H9 (cell line): ENCODE measurements around the gene LRMDA. TPM values are rescaled to one million over a fixed set of nuclear protein-coding genes. Genes with fewer than 3 reads are reported as not detected.

Source experiments
- DNase-seq: peaks from one replicate; pipeline ENCODE4 v3.0.0-alpha.2; 2017
- H2AFZ ChIP-seq: one replicate; pipeline ENCODE4 v1.6.1; 2013; ENCODE audit warnings: mild to moderate bottlenecking, low read length, control low read depth, moderate library complexity
- H2AK5ac ChIP-seq: 2 replicates; pipeline ENCODE4 v1.6.1; 2013; ENCODE audit warnings: low read length, control low read depth, mixed read lengths; ENCODE audit not compliant: insufficient read length
- H2BK120ac ChIP-seq: one replicate; pipeline ENCODE4 v1.6.1; 2013; ENCODE audit warnings: low read depth, mild to moderate bottlenecking, low read length, control low read depth, inconsistent platforms; ENCODE audit not compliant: poor library complexity, severe bottlenecking
- H2BK12ac ChIP-seq: 2 replicates; pipeline ENCODE4 v1.6.1; 2013; ENCODE audit warnings: low read length, control low read depth, mixed read lengths, low read depth; ENCODE audit not compliant: insufficient read length
- H2BK15ac ChIP-seq: 2 replicates; pipeline ENCODE4 v1.6.1; 2013; ENCODE audit warnings: low read depth, low read length, control low read depth
- H2BK20ac ChIP-seq: one replicate; pipeline ENCODE4 v1.6.1; 2013; ENCODE audit warnings: low read depth, mild to moderate bottlenecking, low read length, control low read depth, inconsistent platforms; ENCODE audit not compliant: poor library complexity, severe bottlenecking
- H2BK5ac ChIP-seq: 2 replicates; pipeline ENCODE4 v1.6.1; 2013; ENCODE audit warnings: low read length, control low read depth, mixed read lengths; ENCODE audit not compliant: insufficient read length
- H3K14ac ChIP-seq: 2 replicates; pipeline ENCODE4 v1.6.1; 2013; ENCODE audit warnings: low read length, control low read depth; ENCODE audit not compliant: insufficient read depth
- H3K18ac ChIP-seq: 2 replicates; pipeline ENCODE4 v1.6.1; 2013; ENCODE audit warnings: low read depth, mild to moderate bottlenecking, mixed read lengths, low read length, control low read depth; ENCODE audit not compliant: insufficient read length
- H3K23ac ChIP-seq: 2 replicates; pipeline ENCODE4 v1.6.1; 2013; ENCODE audit warnings: low read length, control low read depth, mixed read lengths, low read depth; ENCODE audit not compliant: insufficient read length
- H3K23me2 ChIP-seq: 2 replicates; pipeline ENCODE4 v1.6.1; 2013; ENCODE audit warnings: low read depth, mild to moderate bottlenecking, mixed read lengths, low read length, control low read depth; ENCODE audit not compliant: insufficient read length, poor library complexity, severe bottlenecking
- H3K27ac ChIP-seq: 2 replicates; pipeline ENCODE4 v1.5.1; 2013; ENCODE audit warnings: low read length, control low read depth, mixed read lengths, low read depth; ENCODE audit not compliant: insufficient read length
- H3K27me3 ChIP-seq: 2 replicates; pipeline ENCODE4 v1.6.1; 2013; ENCODE audit warnings: low read length, control low read depth, inconsistent platforms; ENCODE audit not compliant: insufficient read depth
- H3K4ac ChIP-seq: 2 replicates; pipeline ENCODE4 v1.6.1; 2013; ENCODE audit warnings: low read depth, mild to moderate bottlenecking, control low read depth, inconsistent platforms, low read length, moderate library complexity
- H3K4me1 ChIP-seq: 2 replicates; pipeline ENCODE4 v1.6.1; 2013; ENCODE audit warnings: low read length, control low read depth, inconsistent platforms; ENCODE audit not compliant: insufficient read depth
- H3K4me2 ChIP-seq: 2 replicates; pipeline ENCODE4 v1.6.1; 2013; ENCODE audit warnings: low read length, control low read depth, mixed read lengths; ENCODE audit not compliant: insufficient read length, insufficient read depth
- H3K56ac ChIP-seq: 2 replicates; pipeline ENCODE4 v1.6.1; 2013; ENCODE audit warnings: low read depth, mild to moderate bottlenecking, mixed read lengths, low read length, control low read depth; ENCODE audit not compliant: insufficient read length
- H3K79me1 ChIP-seq: 2 replicates; pipeline ENCODE4 v1.6.1; 2013; ENCODE audit warnings: low read depth, mild to moderate bottlenecking, moderate library complexity, low read length, control low read depth, inconsistent platforms; ENCODE audit not compliant: insufficient read depth, poor library complexity, severe bottlenecking
- H3K79me2 ChIP-seq: 2 replicates; pipeline ENCODE4 v1.6.1; 2013; ENCODE audit warnings: low read length, control low read depth, inconsistent platforms; ENCODE audit not compliant: insufficient read depth
- H3K9ac ChIP-seq: 2 replicates; pipeline ENCODE4 v1.6.1; 2013; ENCODE audit warnings: low read length, control low read depth, mixed read lengths; ENCODE audit not compliant: insufficient read length; ENCODE audit errors: extremely low read depth
- H3K9me3 ChIP-seq: one replicate; pipeline ENCODE4 v1.6.1; 2013; ENCODE audit warnings: low read depth, low read length, inconsistent platforms; ENCODE audit not compliant: control insufficient read depth
- H3T11ph ChIP-seq: one replicate; pipeline ENCODE4 v1.6.1; 2013; ENCODE audit warnings: mild to moderate bottlenecking, low read length, control low read depth, inconsistent platforms
- H4K20me1 ChIP-seq: one replicate; pipeline ENCODE4 v1.6.1; 2013; ENCODE audit not compliant: control insufficient read depth, insufficient read length, insufficient read depth
- H4K5ac ChIP-seq: 2 replicates; pipeline ENCODE4 v1.6.1; 2013; ENCODE audit warnings: low read depth, mild to moderate bottlenecking, mixed read lengths, low read length, control low read depth; ENCODE audit not compliant: insufficient read length
- H4K8ac ChIP-seq: replicated peaks from 2 replicates; pipeline ENCODE4 v1.6.1; 2013; ENCODE audit warnings: low read length, control low read depth, mixed read lengths, low read depth; ENCODE audit not compliant: insufficient read length
- H4K91ac ChIP-seq: 2 replicates; pipeline ENCODE4 v1.6.1; 2013; ENCODE audit warnings: low read depth, mild to moderate bottlenecking, moderate library complexity, mixed read lengths, low read length, control low read depth; ENCODE audit not compliant: insufficient read length
- H3K27ac Mint-ChIP-seq, 3 experiments: 2 replicates in 2 of 3; 3 replicates in 1 of 3; pipeline ENCODE4 v1.8.0; 2020 to 2021; ENCODE audit warnings: mixed read lengths in 3 of 3, mild to moderate bottlenecking in 1 of 3, moderate library complexity in 1 of 3
- H3K27me3 Mint-ChIP-seq: 2 replicates; pipeline ENCODE4 v1.8.0; 2021; ENCODE audit warnings: low read depth, mild to moderate bottlenecking, moderate library complexity, mixed read lengths
- H3K36me3 Mint-ChIP-seq, 3 experiments: 2 replicates in 2 of 3; 3 replicates in 1 of 3; pipeline ENCODE4 v1.8.0; 2020 to 2021; ENCODE audit warnings: low read depth in 3 of 3, mixed read lengths in 3 of 3; ENCODE audit not compliant: insufficient read depth in 1 of 3
- H3K4me1 Mint-ChIP-seq, 2 experiments: 2 replicates each; pipeline ENCODE4 v1.8.0; 2020; ENCODE audit warnings: mixed read lengths in 2 of 2
- H3K4me3 Mint-ChIP-seq, 2 experiments: 2 replicates in 1 of 2; 3 replicates in 1 of 2; pipeline ENCODE4 v1.8.0; 2020 to 2021; ENCODE audit warnings: mild to moderate bottlenecking in 2 of 2, mixed read lengths in 2 of 2, moderate library complexity in 1 of 2
- H3K9me3 Mint-ChIP-seq, 2 experiments: 2 replicates in 1 of 2; 3 replicates in 1 of 2; pipeline ENCODE4 v1.8.0; 2020; ENCODE audit warnings: mild to moderate bottlenecking in 2 of 2, mixed read lengths in 2 of 2, moderate library complexity in 1 of 2
- CTCF ChIP-seq: fragments of 200-600 bp; sonication (generic); conservative IDR thresholded peaks from 3 replicates; pipeline ENCODE4 v1.8.0; 2021; ENCODE audit warnings: antibody characterized with exemption, mild to moderate bottlenecking
- WGBS: extraction: QIAGEN DNeasy Blood & Tissue Kit; methylation state at CpG from one replicate; pipeline ENCODE4 v1.1.7; 2013; ENCODE audit warnings: missing lambda C conversion rate, low lambda C conversion rate, mixed read lengths; ENCODE audit not compliant: insufficient read length; ENCODE audit errors: extremely low coverage; 5-methylcytosine and 5-hydroxymethylcytosine counted together
- total RNA-seq: library from RNA; stranded (reverse); gene quantifications from 2 replicates; pipeline ENCODE4 v1.2.1, GENCODE V29; 2021

LRMDA gene
- total RNA-seq, 1 experiment from 2014 or later, result 1.8 TPM

DNA sequence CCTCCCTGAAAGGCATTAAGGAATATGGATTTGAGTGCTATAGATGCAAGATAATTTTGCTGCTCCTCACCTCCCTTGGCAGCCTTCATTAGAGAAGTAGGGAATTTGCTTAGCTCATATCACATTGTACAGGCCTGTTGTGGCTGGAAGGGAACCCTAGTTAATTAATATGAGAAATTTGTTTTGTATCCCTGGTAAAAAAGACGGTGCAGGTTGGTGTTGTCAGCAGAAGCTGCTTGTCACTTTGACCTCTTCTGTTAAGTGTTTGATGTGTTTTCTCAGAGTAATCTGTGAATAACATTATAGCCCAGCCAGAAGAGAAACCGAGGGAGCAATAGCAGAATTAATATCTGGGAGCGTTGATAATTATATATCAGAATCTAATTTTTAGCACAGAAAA lies 278.4 kb downstream of the LRMDA start:
- no peak overlapping the region for H3K4me2 ChIP-seq
- H3K27me3 ChIP-seq, result no peaks in the 10 kb centered on the region
- H2BK12ac ChIP-seq, result no peak overlapping the region
- no peak overlapping the region for H3K4ac ChIP-seq
- H3K79me2 ChIP-seq, result no peaks in the 10 kb centered on the region
- H3K56ac ChIP-seq, result no peak overlapping the region
- no peak overlapping the region for H3K4me3 Mint-ChIP-seq
- no peaks in the 10 kb centered on the region for H3K23me2 ChIP-seq
- no peaks in the 10 kb centered on the region for H3K9me3 Mint-ChIP-seq
- no peak overlapping the region for H2BK5ac ChIP-seq
- no peak overlapping the region for H4K91ac ChIP-seq
- no peak for DNase-seq
- no peak overlapping the region for H3K23ac ChIP-seq
- no peak overlapping the region for H4K5ac ChIP-seq
- H3K18ac ChIP-seq, result no peak overlapping the region
- H3K9ac ChIP-seq, result no peak overlapping the region
- H2AFZ ChIP-seq, result no peak overlapping the region
- H3K27ac Mint-ChIP-seq, result no peak overlapping the region
- H3K79me1 ChIP-seq, result no peaks in the 10 kb centered on the region
- no peak overlapping the region for H3T11ph ChIP-seq
- peaks cover 38 to 40% of the 10 kb centered on the region in 2 experiments for H3K4me1 Mint-ChIP-seq
- TF ChIP-seq CTCF, result no peak
- no peak overlapping the region for H4K8ac ChIP-seq
- H3K9me3 ChIP-seq, result no peaks in the 10 kb centered on the region
- H3K4me1 ChIP-seq, result peaks cover 6% of the 10 kb centered on the region; the same call in 1 of the 2 replicates
- no CpG with 5 or more reads among the region's 3 CpGs for WGBS
- no peak overlapping the region for H2AK5ac ChIP-seq
- no peaks in the 10 kb centered on the region; a peak in 1 of 7 replicates for H3K36me3 Mint-ChIP-seq
- no peak overlapping the region for H2BK20ac ChIP-seq
- no peak overlapping the region for H2BK15ac ChIP-seq
- H3K14ac ChIP-seq, result no peak overlapping the region
- H3K27me3 Mint-ChIP-seq, result no peaks in the 10 kb centered on the region; the same call in none of the 2 replicates
- no peak overlapping the region for H3K27ac ChIP-seq
- no peak overlapping the region for H2BK120ac ChIP-seq
- H4K20me1 ChIP-seq, result no peaks in the 10 kb centered on the region
